GM12892 (cell line): ENCODE measurements around the gene ZNF41.

Source experiments
- POLR2A ChIP-seq: IDR thresholded peaks from 2 replicates; pipeline ENCODE4 v1.6.1; 2011; ENCODE audit warnings: low read depth, low read length, control low read depth
- POLR2AphosphoS5 ChIP-seq: IDR thresholded peaks from 2 replicates; pipeline ENCODE4 v1.6.1; 2011; ENCODE audit warnings: low read depth, low read length, control low read depth
- TAF1 ChIP-seq: IDR thresholded peaks from 2 replicates; pipeline ENCODE4 v1.6.1; 2011; ENCODE audit warnings: low read depth, mild to moderate bottlenecking, control low read depth, low read length, borderline replicate concordance

GRCh38 chrX:47502316-47503125 lies 19.5 kb upstream of the ZNF41 start:
- no peak for TF ChIP-seq POLR2A
- TF ChIP-seq TAF1 = no peak
- TF ChIP-seq POLR2AphosphoS5 = no peak
